ENCODE data around the gene SLC5A3. TPM values are rescaled to one million over a fixed set of nuclear protein-coding genes. Genes with fewer than 3 reads are reported as not detected.

Gene SLC5A3
- 19.4 TPM in 2 replicates for total RNA-seq (2021; fragmentation: NEBNext Ultra II Directional; extraction: Animal tissue kit (Norgen Biotek cat#: 25700))
- 2.4 and 4.0 TPM in 2 replicates for polyA plus RNA-seq (2011; rRNA removed)
- 4.2 TPM for polyA plus RNA-seq (2011; cell fraction: cytosol; rRNA removed)
- 3.0 TPM for polyA plus RNA-seq (2011; cell fraction: nucleus; rRNA removed)
- 3.3 to 5.8 TPM (median 4.2 TPM) in 4 replicates for polyA plus RNA-seq (2012, experiment 1 of 2)
- 0.25 TPM for polyA plus RNA-seq (2012, experiment 2 of 2)
- polyA plus RNA-seq (2013, experiment 1 of 2) = 9.6 TPM
- polyA plus RNA-seq (2013, experiment 2 of 2) = 8.5 TPM
- polyA minus RNA-seq (2011; rRNA and poly(A)+ RNA removed) = 21.0 and 25.5 TPM in 2 replicates
- polyA minus RNA-seq (2011; cell fraction: cytosol; rRNA and poly(A)+ RNA removed) = 11.6 TPM
- 44.9 TPM for polyA minus RNA-seq (2011; cell fraction: nucleus; rRNA and poly(A)+ RNA removed)
- long read RNA-seq, experiment 1, full-length matches to known transcripts = 1 of 1 reads
- long read RNA-seq, experiment 1, partial matches to known transcripts = 0 of 1 reads
- long read RNA-seq, experiment 1, other reads (novel, unspliced or antisense) = 0 of 1 reads
- long read RNA-seq, experiment 2 = 0 reads

GRCh38 chr21:34073032-34073748, at the start of gene SLC5A3, which contains the start of gene MRPS6:
Gene SLC5A3 (plus strand): TSS chr21:34073578. CDS start chr21:34095199, 21,621 bp downstream.
Gene MRPS6 (plus strand): TSS chr21:34073578. CDS start chr21:34073701, 123 bp downstream.
- Histone ChIP-seq H4K20me1 (replicated peaks in 1 of 2; ENCODE audit: control insufficient read depth in 1 of 2, insufficient read depth in 2 of 2, low read length in 2 of 2) (peaks cover 9 to 20% of the 10 kb centered on the region in 2 experiments), H2AFZ (ENCODE audit: low read length) (peak within 1 kb of the TSS; percentile 43; the same call in 1 of the 2 replicates), H4K91ac (replicated peaks; ENCODE audit: insufficient read length, low read length) (peak within 1 kb of the TSS; percentile 90), H2BK5ac (ENCODE audit: low read depth, low read length) (peak within 1 kb of the TSS; percentile 79; the same call in 1 of the 2 replicates), H4K8ac (ENCODE audit: extremely low read depth, insufficient read depth, low read length) (peak within 1 kb of the TSS; percentile 95), H3K36me3 (ENCODE audit: control insufficient read depth in 2 of 4, insufficient read depth in 4 of 4, low read length in 3 of 4) (peaks cover 0 to 1% (median 0%) of the 10 kb centered on the region in 4 experiments; a peak in 2 of 8 replicates), H2BK20ac (ENCODE audit: low read length) (0 out of 2 replicates have a peak within 1 kb of the TSS, but pooled peaks have one; percentile 39), H3K27ac (ENCODE audit: low read depth, low read length) (peak within 1 kb of the TSS; percentile 65; the same call in 1 of the 2 replicates), H2BK120ac (replicated peaks; ENCODE audit: low read depth, low read length) (no peak within 1 kb of the TSS), H3K9me3 (ENCODE audit: insufficient read depth in 2 of 2, low read depth in 1 of 2, low read length in 1 of 2) (no peaks in the 10 kb centered on the region), H3K23ac (ENCODE audit: insufficient read length) (no peak within 1 kb of the TSS), H3K4ac (replicated peaks; ENCODE audit: insufficient read length, low read depth, low read length) (no peak within 1 kb of the TSS), H3K14ac (ENCODE audit: insufficient read length) (no peak within 1 kb of the TSS), H3K79me1 (ENCODE audit: low read depth, low read length) (no peaks in the 10 kb centered on the region; the same call in 1 of the 2 replicates), H3K56ac (replicated peaks; ENCODE audit: insufficient read length, low read depth, low read length) (peak within 1 kb of the TSS; percentile 2), H3K23me2 (ENCODE audit: low read depth, low read length) (peaks cover 12% of the 10 kb centered on the region; the same call in 1 of the 2 replicates), H4K5ac (ENCODE audit: insufficient read length, low read depth, low read length) (peak within 1 kb of the TSS; percentile 69), H3K27me3 (replicated peaks in 1 of 4; ENCODE audit: control insufficient read depth in 3 of 4, extremely low read depth in 1 of 4, insufficient read depth in 3 of 4, low read length in 3 of 4) (no peaks in the 10 kb centered on the region; a peak in 2 of 7 replicates), H3K4me2 (ENCODE audit: insufficient read depth in 1 of 2, low read depth in 2 of 2, low read length in 2 of 2) (peak within 1 kb of the TSS; percentile 78 to 96), H3K9ac (replicated peaks in 1 of 4; ENCODE audit: extremely low read depth in 1 of 4, low read depth in 3 of 4, low read length in 3 of 4) (peak within 1 kb of the TSS; percentile 58 to 95 (median 74); a peak in 6 of 7 replicates), H3K18ac (ENCODE audit: extremely low read depth, low read length) (peak within 1 kb of the TSS; percentile 91), H3K4me1 (replicated peaks in 1 of 4; ENCODE audit: control insufficient read depth in 3 of 4, insufficient read depth in 4 of 4, low read length in 3 of 4) (peaks cover 0 to 11% (median 3%) of the 10 kb centered on the region in 4 experiments; a peak in 6 of 7 replicates), H2AK5ac (ENCODE audit: low read depth, low read length) (no peak within 1 kb of the TSS), H2BK15ac (ENCODE audit: low read length) (peak within 1 kb of the TSS; percentile 99), H2BK12ac (ENCODE audit: low read depth, low read length) (peak within 1 kb of the TSS; percentile 82), H3K79me2 (ENCODE audit: control insufficient read depth in 1 of 2, insufficient read depth in 2 of 2, low read length in 2 of 2) (peaks cover 0 to 41% of the 10 kb centered on the region in 2 experiments; a peak in 3 of 4 replicates), H3K4me3 (ENCODE audit: extremely low read depth in 1 of 4, insufficient read depth in 2 of 4, low read depth in 3 of 4, low read length in 4 of 4) (peak within 1 kb of the TSS; percentile 67 to 92 (median 76))
- POLR2A ChIA-PET (ENCODE audit: partially characterized antibody) = interaction anchor here (0.7 to 2.6 kb wide), 27 partner anchors 10 to 281 kb away, joined by 3 to 19 read pairs (median 4); no protein-coding TSS in a partner anchor
- peak; percentile 67 to 91 for DNase-seq (ENCODE audit: low read depth in 1 of 2, low spot score in 2 of 2)
- 2% methylated on average over 30 of the region's 104 CpGs; no CpG with 5 or more reads in 1 of the 2 experiments for WGBS, 2 experiments (ENCODE audit: extremely low coverage in 1 of 2, insufficient coverage in 1 of 2, insufficient read length in 1 of 2, insufficient replicate concordance in 2 of 2, low coverage in 1 of 2, low lambda C conversion rate in 2 of 2, missing lambda C conversion rate in 1 of 2)
- no peak for FAIRE-seq
- CTCF ChIA-PET (ENCODE audit: partially characterized antibody) = interaction anchor here (0.5 to 2.3 kb wide), 17 partner anchors 10 to 1749 kb away, joined by 3 to 17 read pairs (median 3); no protein-coding TSS in a partner anchor
- TF ChIP-seq PHF8 (conservative IDR thresholded peaks at IDR 0.05; ENCODE audit: low read depth, low read length) (peak; percentile 82), SUZ12 (IDR thresholded peaks at IDR 0.05; ENCODE audit: low read length) (no peak), USF2 (IDR thresholded peaks at IDR 0.05; ENCODE audit: low read length) (no peak), MAX (IDR thresholded peaks at IDR 0.05) (peak; percentile 85), GTF2F1 (IDR thresholded peaks at IDR 0.05; ENCODE audit: borderline replicate concordance, low read depth, low read length) (0 out of 2 replicates have a peak, but pooled peaks have one; percentile 53), EGR1 (IDR thresholded peaks at IDR 0.05; ENCODE audit: borderline replicate concordance, low read depth, low read length) (peak; percentile 15; the same call in 1 of the 2 replicates)
